Testis (tissue), 3 donors: ENCODE data around the gene TCEA2. TPM values are rescaled to one million over a fixed set of nuclear protein-coding genes. Genes with fewer than 3 reads are reported as not detected.

Experiments
- DNase-seq: peaks from one replicate; pipeline ENCODE4 v3.0.0-alpha.2; 2019
- H3K27ac ChIP-seq, 2 donors: fragments of 200-600 bp; sonication (generic); one replicate each; pipeline ENCODE4 v1.5.1; 2019
- H3K27me3 ChIP-seq: fragments of 200-600 bp; sonication (generic); one replicate; pipeline ENCODE4 v1.5.1; 2019
- H3K36me3 ChIP-seq: fragments of 200-600 bp; sonication (generic); one replicate; pipeline ENCODE4 v1.5.1; 2017; ENCODE audit warnings: low read depth; ENCODE audit errors: missing control alignments
- H3K4me1 ChIP-seq: fragments of 200-600 bp; sonication (generic); one replicate; pipeline ENCODE4 v1.5.1; 2019
- H3K4me3 ChIP-seq, 2 donors: fragments of 200-600 bp; sonication (generic); one replicate each; pipeline ENCODE4 v1.5.1; 2017 to 2019
- H3K9me3 ChIP-seq: fragments of 200-600 bp; sonication (generic); one replicate; pipeline ENCODE4 v1.5.1; 2017
- CTCF ChIP-seq, 3 experiments: fragments of 450-650 bp in 2 of 3; fragments of 200-600 bp in 1 of 3; sonication (generic) in 1 of 3; IDR thresholded peaks; one replicate each; pipeline ENCODE4 v1.5.1; 2016 to 2019; ENCODE audit warnings: antibody characterized with exemption in 3 of 3, mild to moderate bottlenecking in 2 of 3, moderate library complexity in 1 of 3
- POLR2A ChIP-seq: fragments of 450-650 bp; IDR thresholded peaks from one replicate; pipeline ENCODE4 v1.6.1; 2017; ENCODE audit warnings: antibody characterized with exemption, mild to moderate bottlenecking, moderate library complexity
- WGBS, 2 donors: methylation state at CpG; one replicate each; pipeline ENCODE4 v1.1.5; 2018; 5-methylcytosine and 5-hydroxymethylcytosine counted together
- intact Hi-C: fragments of 100-400 bp; cut with DNase I; formaldehyde crosslinking; loops from one replicate; pipeline ENCODE4 v1.15.1; 2023; ENCODE audit warnings: low total_unique reads
- polyA plus RNA-seq: library from polyadenylated mRNA; stranded (reverse); fragments of 350-450 nt; fragmentation: Illumina TruSeq; extraction: RNeasy Lipid Tissue Mini Kit (QIAGEN cat#74804); gene quantifications from one replicate; pipeline ENCODE4 v1.2.3, GENCODE V29; 2014; ENCODE audit warnings: low read depth, low replicate concordance; ENCODE audit not compliant: insufficient read depth
- total RNA-seq, 2 donors: library from RNA; depleted of rRNA; stranded (reverse); fragments of >200 nt; gene quantifications; one replicate each; pipeline ENCODE4 v1.2.3, GENCODE V29; 2016

Gene TCEA2
- total and polyA plus RNA-seq, 3 donors from 2014 or later: 94.5 to 171 (median 126) TPM

GRCh38 chr20:64037199-64037497, 25.9 kb upstream of the TCEA2 start:
- no peak for TF ChIP-seq POLR2A
- no peak for TF ChIP-seq CTCF (IDR thresholded peaks at IDR 0.05)
- DNase-seq: no peak
- 40 to 67% methylated on average over 1 to 3 of the region's 3 CpGs for WGBS, 2 donors
- no peaks in the 10 kb centered on the region for H3K9me3 ChIP-seq
- H3K4me1 ChIP-seq: peaks cover 22% of the 10 kb centered on the region
- H3K36me3 ChIP-seq: no peaks in the 10 kb centered on the region
- H3K4me3 ChIP-seq: no peak overlapping the region
- intact Hi-C loops: no loop called here
- H3K27ac ChIP-seq: no peak overlapping the region
- H3K27me3 ChIP-seq: no peaks in the 10 kb centered on the region

- Histone ChIP-seq H3K9me3 (no peaks in the 10 kb centered on the region), H3K27me3 (no peaks in the 10 kb centered on the region), H3K4me1 (peaks cover 26% of the 10 kb centered on the region), H3K36me3 (no peaks in the 10 kb centered on the region), H3K27ac (peak overlapping the region in 1 of 2 donors; percentile 59), H3K4me3 (peak overlapping the region; percentile 2 to 59)
- 7 to 10% methylated on average over 28 to 33 of the region's 36 CpGs for WGBS, 2 donors
- TF ChIP-seq CTCF (IDR thresholded peaks at IDR 0.05) (no peak), POLR2A (no peak)
- intact Hi-C loops: no loop called here
- DNase-seq: peak; percentile 38
Observed at GRCh38 chr20:64037498-64038213, 25.3 kb upstream of the TCEA2 start.

- Histone ChIP-seq H3K4me3 (peak overlapping the region; percentile 26 to 59), H3K9me3 (no peaks in the 10 kb centered on the region), H3K36me3 (no peaks in the 10 kb centered on the region), H3K27ac (peak overlapping the region in 1 of 2 donors; percentile 59), H3K4me1 (peaks cover 26% of the 10 kb centered on the region), H3K27me3 (no peaks in the 10 kb centered on the region)
- DNase-seq: no peak
- WGBS, 2 donors: 0 to 4% methylated on average over 2 to 28 of the region's 30 CpGs
- TF ChIP-seq POLR2A: no peak
- no peak for TF ChIP-seq CTCF (IDR thresholded peaks at IDR 0.05)
- intact Hi-C loops: no loop called here
Observed at GRCh38 chr20:64038224-64038564, 24.8 kb upstream of the TCEA2 start.

- peak; percentile 26 to 55 (median 26) for TF ChIP-seq CTCF (IDR thresholded peaks at IDR 0.05)
- TF ChIP-seq POLR2A: no peak
- intact Hi-C loops: no loop called here
- Histone ChIP-seq H3K27ac (peak overlapping the region; percentile 15 to 59), H3K9me3 (no peaks in the 10 kb centered on the region), H3K36me3 (no peaks in the 10 kb centered on the region), H3K27me3 (no peaks in the 10 kb centered on the region), H3K4me1 (peaks cover 24% of the 10 kb centered on the region), H3K4me3 (peak overlapping the region; percentile 26 to 59)
- WGBS, 2 donors: 1% methylated on average over 50 of the region's 91 CpGs; no CpG with 5 or more reads in 1 of the 2 donors
- peak; percentile 68 for DNase-seq
Observed at GRCh38 chr20:64038565-64039292, 24.3 kb upstream of the TCEA2 start.
